Activated CD4-positive, CD25-positive, alpha-beta regulatory T cell treated with anti-CD3 and anti-CD28 coated beads, Interleukin-2, amount 50 U/mL, for 16 hours (primary cell): ENCODE results near the gene PHPT1.
"Not testable (repeated sequence)": the region's sequence is repeated elsewhere in the genome, so short reads cannot be mapped to it uniquely, and the experiment has no call there.

Experiments
- DNase-seq: peaks from one replicate; pipeline ENCODE4 v3.0.0-alpha.2; 2020; ENCODE audit warnings: low read depth, low spot score

PHPT1 gene

DNA sequence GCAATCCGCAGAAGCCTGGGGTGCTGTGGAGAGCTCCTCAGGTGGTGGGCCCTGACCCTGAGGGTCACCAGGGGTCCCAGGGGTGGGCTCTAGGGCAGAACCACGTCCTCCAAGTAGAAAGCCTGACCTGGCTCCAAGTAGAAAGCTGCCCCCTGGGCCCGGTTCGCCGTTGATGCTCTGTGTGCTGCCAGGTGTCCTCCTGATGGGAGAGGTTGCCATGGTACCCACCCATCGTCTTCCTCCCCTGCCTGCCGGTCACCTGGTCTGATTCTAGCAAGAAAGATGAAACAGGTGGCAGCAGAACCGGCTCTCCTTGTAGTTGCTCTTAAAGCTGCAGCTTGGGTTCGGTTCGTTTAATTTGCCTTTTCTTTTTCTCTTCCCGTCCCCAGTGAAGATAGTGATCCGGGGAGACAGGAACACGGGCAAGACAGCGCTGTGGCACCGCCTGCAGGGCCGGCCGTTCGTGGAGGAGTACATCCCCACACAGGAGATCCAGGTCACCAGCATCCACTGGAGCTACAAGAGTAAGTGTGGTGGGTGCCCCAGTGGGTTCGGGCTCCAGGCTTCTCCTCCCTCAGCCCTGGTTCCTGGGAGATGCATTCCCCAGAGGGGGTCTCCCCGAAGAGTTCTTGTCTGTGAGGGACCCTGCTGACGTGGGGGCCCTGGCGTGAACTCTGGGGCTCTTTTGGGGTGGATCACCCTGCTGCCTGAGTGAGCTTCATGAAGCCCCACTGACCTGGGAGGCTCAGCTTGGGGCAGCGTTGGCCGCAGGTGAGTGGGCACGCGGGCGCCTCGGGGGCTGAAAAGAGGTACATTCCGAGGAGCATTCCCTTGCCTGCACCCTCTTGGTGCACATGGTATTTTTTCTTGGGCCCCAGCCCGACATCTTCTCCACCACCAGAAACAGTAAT lies 25.8 kb upstream of the PHPT1 start:
- no peak for DNase-seq

GRCh38 chr9:136824496-136825225 lies 24.5 kb upstream of the PHPT1 start:
- DNase-seq: no peak

DNA sequence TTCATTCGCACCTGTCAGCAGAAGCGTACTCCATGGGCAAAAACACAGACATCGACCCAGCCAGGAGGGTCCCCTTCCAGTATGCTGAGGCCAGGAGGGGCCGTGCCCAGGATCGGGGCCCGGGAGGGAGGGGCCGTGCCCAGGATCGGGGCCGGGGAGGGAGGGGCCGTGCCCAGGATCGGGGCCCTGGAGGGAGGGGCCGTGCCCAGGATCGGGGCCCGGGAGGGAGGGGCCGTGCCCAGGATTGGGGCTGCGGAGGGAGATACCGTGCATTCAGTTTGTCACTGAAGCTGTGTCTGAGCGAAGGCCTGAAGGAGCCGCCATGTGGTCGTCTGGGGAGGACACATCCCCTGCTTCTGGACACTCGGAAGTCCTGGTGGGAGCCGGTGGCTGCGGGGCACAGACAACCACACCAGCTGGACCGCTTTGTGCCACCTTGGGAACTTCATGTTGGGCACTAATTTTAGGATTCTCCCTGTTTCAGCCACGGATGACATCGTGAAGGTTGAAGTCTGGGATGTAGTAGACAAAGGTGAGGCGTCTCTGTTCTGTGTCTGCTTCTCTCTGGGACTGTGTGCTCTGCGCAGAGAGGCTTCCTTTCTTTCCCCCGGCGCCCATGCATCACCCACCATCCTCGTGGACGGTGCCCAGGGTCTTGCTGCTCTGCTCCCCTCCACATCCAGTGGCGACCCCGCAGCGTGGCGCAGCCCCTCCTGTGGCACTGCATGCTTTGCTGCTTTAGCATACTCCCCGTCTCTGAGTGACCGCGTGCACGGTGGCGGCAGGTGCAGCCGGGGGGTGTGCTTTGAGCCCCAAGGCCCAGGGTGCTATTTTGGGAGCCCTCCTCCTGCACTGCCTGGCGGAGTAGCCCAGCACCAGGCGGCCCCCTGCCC lies 23.7 kb upstream of the PHPT1 start:
- DNase-seq: no peak

- DNase-seq: no peak
Observed at GRCh38 chr9:136826188-136826541, 23.0 kb upstream of the PHPT1 start.

DNA sequence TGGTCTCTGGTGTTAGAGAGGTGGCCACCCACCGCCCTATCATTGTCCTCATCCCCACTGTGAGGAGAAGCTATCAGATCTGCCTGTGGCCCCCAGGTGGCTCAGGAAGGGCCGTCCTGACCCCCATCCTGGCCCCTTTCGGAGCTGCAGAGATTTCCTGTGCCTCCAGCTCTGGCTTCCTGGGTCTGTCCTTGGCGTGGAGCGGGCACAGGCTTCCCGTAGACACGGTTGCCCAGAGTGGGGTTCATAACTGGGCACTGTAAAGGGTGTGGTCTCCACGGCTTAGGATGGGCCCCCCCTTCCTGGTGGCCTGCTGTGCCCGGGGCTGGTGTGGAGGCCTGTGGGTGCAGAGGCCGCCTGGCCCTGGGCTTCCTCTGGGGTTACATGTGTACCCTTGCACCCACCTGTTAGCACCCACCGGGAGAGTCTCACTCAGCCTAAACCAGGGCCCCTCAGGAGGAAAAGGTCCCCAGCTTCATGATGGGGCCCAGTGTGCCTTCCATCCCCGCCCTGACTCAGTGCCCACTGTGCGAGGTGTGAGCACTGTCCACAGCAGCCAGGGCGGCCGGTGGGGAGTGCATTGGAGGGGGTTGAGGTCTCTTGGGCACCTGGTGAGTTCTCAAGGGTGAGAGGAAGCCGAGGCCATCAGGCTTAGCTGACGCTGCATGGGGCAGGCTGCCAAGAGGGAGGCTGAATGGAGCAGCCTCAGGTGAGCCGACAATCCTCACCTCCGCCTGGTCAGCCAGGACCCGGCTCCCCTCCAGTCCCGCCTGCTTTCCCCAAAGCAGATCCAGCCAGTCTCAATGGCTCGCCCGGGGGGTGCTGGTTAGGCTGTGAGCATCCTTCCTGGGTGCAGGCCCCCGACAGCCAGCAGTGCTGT lies 22.3 kb upstream of the PHPT1 start:
- no peak for DNase-seq

DNA sequence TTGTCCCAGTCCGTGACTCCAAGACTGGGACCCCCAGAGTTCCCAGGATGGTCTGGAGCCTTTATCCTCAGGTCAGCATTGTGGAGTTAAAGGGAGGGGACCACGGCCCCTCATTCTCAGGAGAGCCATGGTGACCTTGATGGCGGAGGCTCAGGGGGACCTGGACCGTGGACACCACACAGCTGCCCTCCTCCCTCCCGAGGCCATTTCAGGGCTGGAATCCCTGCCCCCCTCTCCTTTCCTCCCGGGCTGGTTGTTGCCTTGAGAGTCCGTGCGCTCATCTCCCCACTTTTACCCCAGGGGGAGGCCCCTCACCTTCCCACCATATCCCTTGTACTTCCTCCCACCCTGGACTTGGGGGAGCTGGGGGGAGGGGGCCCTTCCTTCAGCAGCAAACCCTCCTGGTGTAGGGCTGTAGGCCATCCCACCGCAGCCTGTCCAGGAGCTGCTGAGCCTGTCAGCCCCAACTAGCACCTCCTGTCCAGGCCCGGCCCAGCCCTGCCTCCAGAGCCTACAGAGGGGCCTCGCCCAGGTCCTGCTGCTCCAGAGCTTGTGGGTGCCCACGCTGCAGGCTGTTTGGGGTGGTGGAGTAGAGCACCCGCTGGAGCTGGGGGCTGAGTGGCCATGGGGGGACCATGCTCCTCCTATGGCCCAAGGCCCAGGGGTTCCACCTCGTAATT lies 21.3 kb upstream of the PHPT1 start:
- no peak for DNase-seq

DNA sequence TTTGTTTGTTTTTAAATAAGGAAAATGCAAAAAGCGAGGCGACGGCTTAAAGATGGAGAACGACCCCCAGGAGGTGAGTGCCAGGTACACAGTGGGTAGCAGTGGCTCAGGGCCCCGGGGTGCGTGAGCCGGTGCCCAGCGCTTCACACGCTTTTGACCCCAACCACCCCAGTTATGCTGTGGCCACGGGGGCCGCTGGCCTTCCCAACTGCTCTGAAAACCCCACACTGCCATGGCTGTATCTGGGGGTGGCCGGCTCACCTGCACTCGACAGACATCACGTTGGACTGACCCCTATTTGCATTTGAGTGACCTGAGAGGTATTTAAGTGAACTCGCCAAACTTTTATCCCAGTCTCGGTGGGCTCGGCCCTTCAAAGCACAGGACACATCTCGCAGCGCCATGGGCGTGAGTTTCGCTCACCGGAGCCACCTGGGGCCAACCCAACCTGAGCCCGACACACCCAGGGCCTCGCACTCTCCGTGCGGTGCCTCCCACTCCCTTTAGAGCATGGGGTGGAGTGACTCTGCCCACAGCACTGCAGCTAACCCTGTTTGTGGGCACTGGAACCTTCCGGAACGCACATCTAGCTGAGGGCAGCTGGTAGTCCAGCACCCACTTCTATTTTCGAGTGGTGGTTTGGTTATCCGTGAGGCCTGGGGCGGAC lies 20.6 kb upstream of the PHPT1 start:
- no peak for DNase-seq

- no peak for DNase-seq
Observed at GRCh38 chr9:136829412-136829811, 19.8 kb upstream of the PHPT1 start.

DNA sequence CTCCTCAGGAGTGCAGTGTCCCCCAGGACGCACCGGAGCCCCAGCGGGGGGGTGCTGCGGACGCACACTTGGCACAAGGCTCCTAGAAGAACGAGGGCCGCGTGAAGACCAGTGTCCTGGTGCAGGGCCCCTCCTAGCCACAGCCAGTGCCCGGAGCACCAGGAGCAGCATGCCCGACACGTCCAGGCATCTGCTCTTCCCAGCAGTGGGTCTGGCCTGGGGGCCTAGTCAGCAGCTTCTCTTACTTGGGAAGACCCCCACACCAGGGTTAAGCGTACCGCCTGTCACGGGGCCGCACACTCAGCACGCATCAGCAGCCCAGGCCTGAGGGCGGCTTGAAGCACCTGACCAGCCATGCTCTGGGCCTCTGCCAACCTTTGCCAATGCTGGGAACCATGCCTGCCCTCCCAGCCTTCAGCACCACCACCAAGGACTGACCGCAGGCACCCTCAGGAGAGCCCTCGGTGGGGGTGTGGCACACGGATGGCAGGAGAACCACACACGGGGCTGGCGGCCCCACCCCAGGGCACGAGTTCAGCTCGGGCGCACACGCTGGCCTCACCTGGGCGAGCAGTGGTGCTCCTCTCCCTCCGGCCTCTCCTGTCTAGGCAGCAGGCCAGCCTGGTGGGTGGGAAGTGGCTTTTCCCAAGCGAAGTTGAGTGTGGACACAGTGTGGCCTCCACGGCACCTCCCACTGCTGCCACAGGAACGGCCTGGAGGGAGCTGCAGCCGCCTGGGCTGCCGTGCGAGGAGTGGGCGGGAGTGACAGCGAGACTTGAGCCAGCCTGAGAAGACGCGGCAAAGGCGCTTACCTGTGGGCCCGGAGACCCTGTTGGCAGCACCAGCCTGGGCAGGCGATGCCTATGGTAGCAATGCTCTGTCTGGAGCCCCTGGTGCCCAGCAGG lies 19.0 kb upstream of the PHPT1 start:
- no peak for DNase-seq

DNA sequence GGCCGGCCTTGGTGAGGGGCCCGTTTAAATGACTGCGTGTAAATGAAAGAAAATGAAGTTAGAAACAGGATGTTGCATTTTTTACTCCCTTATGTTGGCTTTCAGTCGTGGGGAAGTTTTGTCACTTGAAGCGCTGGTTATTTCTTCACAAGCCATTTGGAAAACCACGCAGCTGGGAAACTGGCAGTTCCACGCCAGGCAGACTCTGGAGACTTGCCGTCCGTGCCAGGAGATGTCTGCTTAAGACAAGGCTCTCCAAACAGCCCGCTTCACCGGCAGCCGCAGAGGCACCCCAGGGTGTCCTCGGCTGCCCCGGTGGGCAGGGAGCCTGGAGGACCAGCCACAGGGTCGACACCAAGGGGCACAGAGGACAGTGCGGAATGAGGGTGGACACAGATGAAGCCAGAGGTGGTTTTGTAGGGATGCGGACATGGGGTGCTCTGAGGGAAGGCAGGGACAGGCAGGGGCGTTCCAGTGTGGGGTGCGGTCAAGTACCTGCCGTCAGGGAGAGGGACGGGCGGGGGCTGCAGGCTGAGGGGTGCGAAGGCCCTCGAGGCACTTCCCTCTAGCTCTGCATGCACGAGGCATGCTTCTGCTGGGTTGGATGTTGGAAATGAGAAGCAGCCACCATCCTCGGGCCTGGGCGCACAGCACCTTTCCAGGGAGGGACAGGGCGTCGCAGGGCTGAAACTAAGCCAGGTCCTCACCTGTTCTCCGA lies 18.0 kb upstream of the PHPT1 start:
- no peak for DNase-seq

DNA sequence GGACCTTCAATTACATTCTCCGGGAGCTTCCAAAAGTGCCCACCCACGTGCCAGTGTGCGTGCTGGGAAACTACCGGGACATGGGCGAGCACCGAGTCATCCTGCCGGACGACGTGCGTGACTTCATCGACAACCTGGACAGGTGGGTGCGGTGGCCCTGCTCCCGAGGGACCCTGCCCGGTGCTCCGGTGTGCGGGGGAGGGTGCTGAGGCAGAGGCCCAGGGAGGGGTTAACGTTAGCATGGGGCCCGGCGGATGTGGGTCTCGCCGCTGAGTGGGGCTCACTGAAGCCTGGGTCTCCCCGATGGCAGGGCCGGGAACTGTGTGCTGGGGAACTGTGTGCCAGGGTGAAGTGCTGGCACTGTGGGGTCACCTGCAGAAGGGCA lies 17.5 kb upstream of the PHPT1 start:
- DNase-seq: no peak

DNA sequence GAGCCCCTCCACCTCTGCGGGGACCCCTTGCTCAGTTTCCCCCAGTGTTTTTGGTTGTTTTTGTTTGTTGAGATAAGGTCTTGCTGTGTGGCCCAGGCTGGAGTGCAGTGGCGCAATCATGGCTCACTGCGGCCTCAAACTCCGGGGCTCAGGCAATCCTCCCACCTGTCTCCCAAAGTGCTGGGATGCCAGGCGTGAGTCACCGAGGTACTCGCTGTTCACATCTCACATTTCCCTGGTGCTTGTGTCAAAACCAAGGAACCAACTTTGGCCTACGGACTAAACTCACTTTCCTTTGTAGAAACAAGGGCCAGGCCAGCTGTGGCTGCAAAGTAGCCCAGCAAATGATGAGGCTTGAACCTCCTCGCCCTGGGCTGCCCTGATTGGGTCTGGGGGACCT lies 16.6 kb upstream of the PHPT1 start:
- no peak for DNase-seq

DNA sequence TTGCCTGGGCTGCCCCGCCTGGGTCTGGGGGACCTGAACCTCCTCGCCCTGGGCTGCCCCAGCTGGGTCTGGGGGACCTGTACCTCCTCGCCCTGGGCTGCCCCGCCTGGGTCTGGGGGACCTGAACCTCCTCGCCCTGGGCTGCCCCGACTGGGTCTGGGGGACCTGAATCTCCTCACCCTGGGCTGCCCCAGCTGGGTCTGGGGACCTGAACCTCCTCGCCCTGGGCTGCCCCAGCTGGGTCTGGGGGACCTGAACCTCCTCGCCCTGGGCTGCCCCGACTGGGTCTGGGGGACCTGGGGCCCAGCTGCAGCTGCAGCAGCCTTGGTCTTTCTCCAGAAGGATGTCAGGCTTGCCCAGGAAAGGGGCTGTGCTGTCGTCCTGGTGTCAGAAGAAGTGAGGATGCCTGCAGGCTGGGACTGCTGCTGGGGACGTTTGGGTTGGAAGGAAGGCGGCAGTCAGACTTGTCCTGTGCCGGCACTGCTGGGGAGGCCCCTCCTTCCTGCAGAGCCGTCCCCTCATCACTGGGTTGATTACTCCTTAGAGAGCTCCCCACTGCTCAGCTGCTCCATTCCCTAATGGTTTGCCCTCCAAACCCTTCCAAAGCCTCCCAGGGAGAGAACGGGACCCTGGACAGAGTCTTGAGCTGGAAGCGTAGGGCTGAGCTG lies 15.7 kb upstream of the PHPT1 start:
- DNase-seq: not testable (repeated sequence)

DNA sequence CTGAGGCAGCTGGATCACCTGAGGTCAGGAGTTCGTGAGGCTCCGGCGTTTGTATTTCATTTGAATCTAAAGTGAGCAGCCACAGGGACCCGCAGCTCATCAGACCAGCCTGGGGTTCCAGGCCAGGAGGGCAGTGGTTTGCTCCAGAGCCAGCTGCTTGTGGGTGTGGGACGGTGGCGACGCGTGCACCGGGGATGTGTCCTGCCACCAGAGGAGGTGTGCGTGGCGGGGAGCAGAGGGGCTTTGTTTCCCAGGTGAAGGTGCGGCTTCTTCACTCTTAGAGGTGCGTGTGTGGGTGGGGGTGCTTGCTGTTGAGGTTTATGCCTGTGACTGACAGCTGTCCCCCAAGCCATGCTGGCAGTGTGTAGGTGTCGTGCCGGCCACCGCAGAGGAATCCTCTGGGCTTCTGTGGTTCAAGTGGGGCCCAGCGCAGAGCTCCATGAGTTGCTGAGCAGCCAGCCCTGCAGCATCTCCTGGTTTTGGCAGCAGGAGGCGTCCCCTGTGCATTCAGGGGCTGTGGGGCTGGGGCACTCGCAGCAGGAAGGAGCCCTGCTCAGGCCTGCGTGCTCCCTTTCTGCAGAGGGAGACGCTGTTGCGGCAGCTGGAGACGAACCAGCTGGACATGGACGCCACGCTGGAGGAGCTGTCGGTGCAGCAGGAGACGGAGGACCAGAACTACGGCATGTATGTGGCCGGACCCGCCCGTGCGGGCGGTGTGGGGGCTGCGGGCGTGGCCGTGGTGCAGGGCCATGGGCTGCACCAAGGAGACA lies 13.9 kb upstream of the PHPT1 start:
- DNase-seq: no peak

- DNase-seq: no peak
Observed at GRCh38 chr9:136835932-136836904, 13.0 kb upstream of the PHPT1 start.
